ENCODE measurements around the gene C10orf90.
"Not testable (repeated sequence)": the region's sequence is repeated elsewhere in the genome, so short reads cannot be mapped to it uniquely, and the experiment has no call there.

The C10orf90 gene

GRCh38 chr10:126397640-126398382 lies 272.7 kb downstream of the C10orf90 start:
- in situ Hi-C loops (cut with HindIII; ENCODE audit: low sequenced_read_pairs) = no loop called here

GRCh38 chr10:126397156-126397555 lies 273.3 kb downstream of the C10orf90 start:
- in situ Hi-C loops (cut with HindIII; ENCODE audit: low sequenced_read_pairs) = no loop called here

GRCh38 chr10:126394948-126395347 lies 275.5 kb downstream of the C10orf90 start:
- in situ Hi-C loops (cut with HindIII; ENCODE audit: low sequenced_read_pairs) = no loop called here

GRCh38 chr10:126393076-126393475 lies 277.4 kb downstream of the C10orf90 start:
- in situ Hi-C loops (cut with HindIII; ENCODE audit: low sequenced_read_pairs) = no loop called here

- in situ Hi-C loops (cut with HindIII; ENCODE audit: low sequenced_read_pairs) = no loop called here
These were observed 278.0 kb downstream of the C10orf90 start for GRCh38 chr10:126392469-126392868.

- in situ Hi-C loops (cut with HindIII; ENCODE audit: low sequenced_read_pairs) = no loop called here
These were observed 278.4 kb downstream of the C10orf90 start for GRCh38 chr10:126392068-126392467.

GRCh38 chr10:126391192-126391885 lies 279.2 kb downstream of the C10orf90 start:
- in situ Hi-C loops (cut with HindIII; ENCODE audit: low sequenced_read_pairs) = no loop called here

GRCh38 chr10:126390324-126390723 lies 280.2 kb downstream of the C10orf90 start:
- in situ Hi-C loops (cut with HindIII; ENCODE audit: low sequenced_read_pairs) = no loop called here

- in situ Hi-C loops (cut with HindIII; ENCODE audit: low sequenced_read_pairs) = no loop called here
These were observed 282.3 kb downstream of the C10orf90 start, which contains the start of gene ADAM12 for GRCh38 chr10:126387931-126388911. ADAM12 (minus strand) TSS chr10:126388477; CDS start chr10:126388145, 332 bp downstream.

GRCh38 chr10:126387041-126387921 lies 283.2 kb downstream of the C10orf90 start:
- in situ Hi-C loops (cut with HindIII; ENCODE audit: low sequenced_read_pairs) = no loop called here

GRCh38 chr10:126384269-126384873 lies 286.1 kb downstream of the C10orf90 start:
- in situ Hi-C loops (cut with HindIII; ENCODE audit: low sequenced_read_pairs) = no loop called here

- in situ Hi-C loops (cut with HindIII; ENCODE audit: low sequenced_read_pairs) = no loop called here
These were observed 290.0 kb downstream of the C10orf90 start for GRCh38 chr10:126380352-126381076.

- in situ Hi-C loops (cut with HindIII; ENCODE audit: low sequenced_read_pairs) = not testable (repeated sequence)
These were observed 291.3 kb downstream of the C10orf90 start for GRCh38 chr10:126379166-126379565.

GRCh38 chr10:126376956-126377355 lies 293.5 kb downstream of the C10orf90 start:
- in situ Hi-C loops (cut with HindIII; ENCODE audit: low sequenced_read_pairs) = no loop called here

- in situ Hi-C loops (cut with HindIII; ENCODE audit: low sequenced_read_pairs) = no loop called here
These were observed 294.5 kb downstream of the C10orf90 start for GRCh38 chr10:126375926-126376554.

- in situ Hi-C loops (cut with HindIII; ENCODE audit: low sequenced_read_pairs) = no loop called here
These were observed 295.2 kb downstream of the C10orf90 start for GRCh38 chr10:126375299-126375698.
